GM12878 (cell line): ENCODE data around the gene PROC. TPM values are rescaled to one million over a fixed set of nuclear protein-coding genes. Genes with fewer than 3 reads are reported as not detected.

Experiments used
- BRCA1 ChIP-seq: IDR thresholded peaks from 2 replicates; pipeline ENCODE4 v1.6.1; 2011; ENCODE audit warnings: low read depth, low read length, improper control_type of control experiment
- DPF2 ChIP-seq: fragments of 450-650 bp; IDR thresholded peaks from 2 replicates; pipeline ENCODE4 v1.6.1; 2017; ENCODE audit warnings: mild to moderate bottlenecking
- EP300 ChIP-seq, 2 experiments: fragments of 150-350 bp in 1 of 2; IDR thresholded peaks; 2 replicates each; pipeline ENCODE4 v1.6.1; 2011 to 2012; ENCODE audit warnings: low read depth in 2 of 2, low read length in 2 of 2, borderline replicate concordance in 1 of 2, improper control_type of control experiment in 1 of 2, inconsistent platforms in 1 of 2; ENCODE audit not compliant: control insufficient read depth in 1 of 2
- FOXM1 ChIP-seq: IDR thresholded peaks from 2 replicates; pipeline ENCODE4 v1.6.1; 2012; ENCODE audit warnings: low read depth, mild to moderate bottlenecking, inconsistent platforms, low read length, moderate library complexity
- IRF5 ChIP-seq: fragments of 450-650 bp; IDR thresholded peaks from 2 replicates; pipeline ENCODE4 v1.6.1; 2017; ENCODE audit warnings: borderline replicate concordance
- KAT2A ChIP-seq: conservative IDR thresholded peaks from 2 replicates; pipeline ENCODE4 v1.6.1; 2011; ENCODE audit warnings: low read depth, low read length; ENCODE audit not compliant: control insufficient read depth
- KDM1A ChIP-seq: fragments of 200-600 bp; sonication (generic); IDR thresholded peaks from 2 replicates; pipeline ENCODE4 v1.6.1; 2016; ENCODE audit warnings: borderline replicate concordance
- MXI1 ChIP-seq: fragments of 150-350 bp; IDR thresholded peaks from 2 replicates; pipeline ENCODE4 v1.6.1; 2011; ENCODE audit warnings: low read depth, mild to moderate bottlenecking, inconsistent platforms, low read length, improper control_type of control experiment
- MYC ChIP-seq: IDR thresholded peaks from 2 replicates; pipeline ENCODE4 v1.6.1; 2011; ENCODE audit warnings: mild to moderate bottlenecking, low read length, moderate library complexity, inconsistent platforms; ENCODE audit not compliant: insufficient read depth, insufficient replicate concordance, insufficient read length, severe bottlenecking
- NBN ChIP-seq: fragments of 450-650 bp; IDR thresholded peaks from 2 replicates; pipeline ENCODE4 v1.6.1; 2016
- PAX8 ChIP-seq: fragments of 450-650 bp; IDR thresholded peaks from 2 replicates; pipeline ENCODE4 v1.6.1; 2017; ENCODE audit warnings: mild to moderate bottlenecking, moderate library complexity
- POLR2AphosphoS2 ChIP-seq: IDR thresholded peaks from 2 replicates; pipeline ENCODE4 v1.6.1; 2011; ENCODE audit warnings: low read depth, mild to moderate bottlenecking, low read length, improper control_type of control experiment, moderate library complexity
- RB1 ChIP-seq: fragments of 450-650 bp; formaldehyde crosslinking; IDR thresholded peaks from 2 replicates; pipeline ENCODE4 v1.6.1; 2017; ENCODE audit warnings: mild to moderate bottlenecking, borderline replicate concordance
- SIN3A ChIP-seq: IDR thresholded peaks from 2 replicates; pipeline ENCODE4 v1.6.1; 2012; ENCODE audit warnings: low read depth, low read length, improper control_type of control experiment
- SP1 ChIP-seq: IDR thresholded peaks from one replicate; pipeline ENCODE4 v1.6.1; 2011; ENCODE audit warnings: low read depth, low read length
- STAT3 ChIP-seq: IDR thresholded peaks from 2 replicates; pipeline ENCODE4 v1.6.1; 2011; ENCODE audit warnings: low read depth, low read length, improper control_type of control experiment
- USF1 ChIP-seq: IDR thresholded peaks from 2 replicates; pipeline ENCODE4 v1.6.1; 2011; ENCODE audit warnings: borderline replicate concordance, low read depth, mild to moderate bottlenecking, moderate library complexity, mixed read lengths, low read length; ENCODE audit not compliant: insufficient read depth; ENCODE audit errors: extremely low read length
- ZNF24 ChIP-seq: fragments of 450-650 bp; IDR thresholded peaks from 2 replicates; pipeline ENCODE4 v1.6.1; 2017; ENCODE audit warnings: antibody characterized with exemption, mild to moderate bottlenecking
- ZNF274 ChIP-seq: IDR thresholded peaks from one replicate; pipeline ENCODE4 v1.8.0; 2011; ENCODE audit not compliant: insufficient read length, insufficient read depth
- ZNF687 ChIP-seq: fragments of 450-650 bp; IDR thresholded peaks from 2 replicates; pipeline ENCODE4 v1.6.1; 2017; ENCODE audit warnings: mild to moderate bottlenecking, moderate library complexity
- ZZZ3 ChIP-seq: IDR thresholded peaks from 2 replicates; pipeline ENCODE4 v1.6.1; 2011; ENCODE audit warnings: low read depth; ENCODE audit not compliant: control insufficient read depth, insufficient read length
- polyA plus RNA-seq, 11 experiments: library from polyadenylated mRNA; depleted of rRNA in 4 of 11; unstranded in 6 of 11; stranded (reverse) in 5 of 11; fragments of >200 nt; fragmentation: Nextera tagmentation in 4 of 11; fragmentation: Illumina TruSeq in 1 of 11; extraction: Ambion mirVana in 4 of 11; extraction: Trizol in 1 of 11; gene quantifications; 1 replicate in 1 of 11; 2 replicates in 10 of 11; pipeline versions ENCODE4 v1.2.1 to v1.2.3, GENCODE V29; 2011 to 2016; ENCODE audit warnings: inconsistent platforms in 2 of 11, missing spikeins in 2 of 11, low read depth in 1 of 11
- total RNA-seq, 4 experiments: library from RNA; depleted of rRNA in 3 of 4; stranded (reverse); fragments of >200 nt in 3 of 4; fragmentation: Illumina TruSeq in 1 of 4; extraction: Trizol in 1 of 4; gene quantifications; 2 replicates each; pipeline versions ENCODE4 v1.2.1 to v1.2.3, GENCODE V29; 2013 to 2021
- TF ChIP-seq, protein P1 (sequence below): fragments of 450-650 bp; IDR thresholded peaks from 2 replicates; pipeline ENCODE4 v1.6.1; 2017; ENCODE audit warnings: mild to moderate bottlenecking, low read depth, inconsistent platforms; ENCODE audit not compliant: poor library complexity, severe bottlenecking

The PROC gene
- total and polyA plus RNA-seq, 10 of the 15 experiments (the other 5 are each of a cell fraction or from before 2014, with no cell fraction given): not detected

- TF ChIP-seq ZNF687 (no peak), MYC (no peak), MXI1 (no peak), BRCA1 (no peak), ZNF24 (no peak), ZNF274 (no peak), PAX8 (no peak), POLR2AphosphoS2 (no peak), ZZZ3 (no peak), DPF2 (no peak), IRF5 (no peak), KAT2A (no peak), NBN (no peak), SIN3A (no peak), FOXM1 (no peak), STAT3 (no peak), EP300 (IDR thresholded peaks at IDR 0.05; ENCODE audit: borderline replicate concordance in 1 of 2, control insufficient read depth in 1 of 2, low read depth in 2 of 2, low read length in 2 of 2) (no peak), USF1 (no peak), RB1 (no peak), KDM1A (no peak), SP1 (no peak)
- TF ChIP-seq, protein P1, sequence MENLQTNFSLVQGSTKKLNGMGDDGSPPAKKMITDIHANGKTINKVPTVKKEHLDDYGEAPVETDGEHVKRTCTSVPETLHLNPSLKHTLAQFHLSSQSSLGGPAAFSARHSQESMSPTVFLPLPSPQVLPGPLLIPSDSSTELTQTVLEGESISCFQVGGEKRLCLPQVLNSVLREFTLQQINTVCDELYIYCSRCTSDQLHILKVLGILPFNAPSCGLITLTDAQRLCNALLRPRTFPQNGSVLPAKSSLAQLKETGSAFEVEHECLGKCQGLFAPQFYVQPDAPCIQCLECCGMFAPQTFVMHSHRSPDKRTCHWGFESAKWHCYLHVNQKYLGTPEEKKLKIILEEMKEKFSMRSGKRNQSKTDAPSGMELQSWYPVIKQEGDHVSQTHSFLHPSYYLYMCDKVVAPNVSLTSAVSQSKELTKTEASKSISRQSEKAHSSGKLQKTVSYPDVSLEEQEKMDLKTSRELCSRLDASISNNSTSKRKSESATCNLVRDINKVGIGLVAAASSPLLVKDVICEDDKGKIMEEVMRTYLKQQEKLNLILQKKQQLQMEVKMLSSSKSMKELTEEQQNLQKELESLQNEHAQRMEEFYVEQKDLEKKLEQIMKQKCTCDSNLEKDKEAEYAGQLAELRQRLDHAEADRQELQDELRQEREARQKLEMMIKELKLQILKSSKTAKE: no peak
Observed at GRCh38 chr2:127410871-127411652, 7.2 kb upstream of the PROC start (continued).
